ENCODE data around the gene GAST.

The GAST gene

GRCh38 chr17:41738077-41738800, 26.1 kb downstream of the GAST start:
- no peak overlapping the region for H3K4me3 ChIP-seq (ENCODE audit: low read depth, low read length)
- peak; percentile 95 for TF ChIP-seq CTCF (IDR thresholded peaks at IDR 0.05; ENCODE audit: borderline replicate concordance, insufficient read depth, low read depth, low read length)

GRCh38 chr17:41738801-41739112, 26.6 kb downstream of the GAST start:
- no peak for TF ChIP-seq CTCF (IDR thresholded peaks at IDR 0.05; ENCODE audit: borderline replicate concordance, insufficient read depth, low read depth, low read length)
- no peak overlapping the region for H3K4me3 ChIP-seq (ENCODE audit: low read depth, low read length)

- TF ChIP-seq CTCF (IDR thresholded peaks at IDR 0.05; ENCODE audit: borderline replicate concordance, insufficient read depth, low read depth, low read length): no peak
- no peak overlapping the region for H3K4me3 ChIP-seq (ENCODE audit: low read depth, low read length)
These were observed 27.7 kb downstream of the GAST start for GRCh38 chr17:41739661-41740352.

- no peak overlapping the region for H3K4me3 ChIP-seq (ENCODE audit: low read depth, low read length)
- no peak for TF ChIP-seq CTCF (IDR thresholded peaks at IDR 0.05; ENCODE audit: borderline replicate concordance, insufficient read depth, low read depth, low read length)
These were observed 28.4 kb downstream of the GAST start for GRCh38 chr17:41740506-41740905.

GRCh38 chr17:41741709-41742108, 29.6 kb downstream of the GAST start:
- H3K4me3 ChIP-seq (ENCODE audit: low read depth, low read length): no peak overlapping the region
- no peak for TF ChIP-seq CTCF (IDR thresholded peaks at IDR 0.05; ENCODE audit: borderline replicate concordance, insufficient read depth, low read depth, low read length)

- TF ChIP-seq CTCF (IDR thresholded peaks at IDR 0.05; ENCODE audit: borderline replicate concordance, insufficient read depth, low read depth, low read length): no peak
- no peak overlapping the region for H3K4me3 ChIP-seq (ENCODE audit: low read depth, low read length)
These were observed 36.1 kb downstream of the GAST start for GRCh38 chr17:41748275-41748674.

GRCh38 chr17:41750862-41751261, 38.7 kb downstream of the GAST start:
- H3K4me3 ChIP-seq (ENCODE audit: low read depth, low read length): no peak overlapping the region
- TF ChIP-seq CTCF (IDR thresholded peaks at IDR 0.05; ENCODE audit: borderline replicate concordance, insufficient read depth, low read depth, low read length): no peak
